ENCODE measurements around the gene METRNL.
"Not testable (repeated sequence)": the region's sequence is repeated elsewhere in the genome, so short reads cannot be mapped to it uniquely, and the experiment has no call there.

DNA sequence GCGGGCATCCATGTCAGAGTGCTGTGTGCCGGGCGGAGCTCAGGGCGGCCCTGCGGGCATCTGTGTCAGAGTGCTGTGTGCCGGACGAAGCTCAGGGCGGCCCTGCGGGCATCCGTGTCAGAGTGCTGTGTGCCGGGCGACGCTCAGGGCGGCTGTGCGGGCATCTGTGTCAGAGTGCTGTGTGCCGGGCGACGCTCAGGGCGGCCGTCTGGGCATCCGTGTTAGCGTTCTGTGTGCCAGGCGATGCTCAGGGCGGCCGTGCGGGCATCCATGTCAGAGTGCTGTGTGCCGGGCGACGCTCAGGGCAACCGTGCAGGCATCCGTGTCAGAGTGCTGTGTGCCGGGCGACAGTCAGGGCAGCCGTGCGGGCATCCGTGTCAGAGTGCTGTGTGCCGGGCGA is 55.0 kb downstream of the METRNL start:
- TF ChIP-seq, protein P1, sequence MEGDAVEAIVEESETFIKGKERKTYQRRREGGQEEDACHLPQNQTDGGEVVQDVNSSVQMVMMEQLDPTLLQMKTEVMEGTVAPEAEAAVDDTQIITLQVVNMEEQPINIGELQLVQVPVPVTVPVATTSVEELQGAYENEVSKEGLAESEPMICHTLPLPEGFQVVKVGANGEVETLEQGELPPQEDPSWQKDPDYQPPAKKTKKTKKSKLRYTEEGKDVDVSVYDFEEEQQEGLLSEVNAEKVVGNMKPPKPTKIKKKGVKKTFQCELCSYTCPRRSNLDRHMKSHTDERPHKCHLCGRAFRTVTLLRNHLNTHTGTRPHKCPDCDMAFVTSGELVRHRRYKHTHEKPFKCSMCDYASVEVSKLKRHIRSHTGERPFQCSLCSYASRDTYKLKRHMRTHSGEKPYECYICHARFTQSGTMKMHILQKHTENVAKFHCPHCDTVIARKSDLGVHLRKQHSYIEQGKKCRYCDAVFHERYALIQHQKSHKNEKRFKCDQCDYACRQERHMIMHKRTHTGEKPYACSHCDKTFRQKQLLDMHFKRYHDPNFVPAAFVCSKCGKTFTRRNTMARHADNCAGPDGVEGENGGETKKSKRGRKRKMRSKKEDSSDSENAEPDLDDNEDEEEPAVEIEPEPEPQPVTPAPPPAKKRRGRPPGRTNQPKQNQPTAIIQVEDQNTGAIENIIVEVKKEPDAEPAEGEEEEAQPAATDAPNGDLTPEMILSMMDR (conservative IDR thresholded peaks at IDR 0.05): not testable (repeated sequence)
- not testable (repeated sequence) for TF ChIP-seq EZH2 (IDR thresholded peaks at IDR 0.05; ENCODE audit: low read depth)

Data from PC-9 (cell line).